GM12878 (cell line): ENCODE results near the gene ACADL. TPM values are rescaled to one million over a fixed set of nuclear protein-coding genes. Genes with fewer than 3 reads are reported as not detected.
A peak's percentile ranks its signal among the peaks of the same experiment; 100 is the strongest.

Experiments used
- ATAC-seq: fragments of 200-7000 bp; cut with Tn5 transposase; 3 replicates; pipeline ENCODE4 v1.9.1; 2020; ENCODE audit warnings: mild to moderate bottlenecking, moderate library complexity
- BruUV-seq: library from RNA; stranded (reverse); fragments of 400-500 nt; replicated peaks from 2 replicates; lab custom pipeline; 2021; lab: Mats Ljungman, UMichigan
- CTCF ChIA-PET: fragments of 300-600 bp; sonication (Branson Sonifier 250); formaldehyde crosslinking; extraction: SDS; loops from one replicate; lab custom pipeline; 2021; ENCODE audit warnings: inconsistent platforms; lab: Yijun Ruan, JAX
- POLR2A ChIA-PET: fragments of 350-600 bp; formaldehyde crosslinking; extraction: SDS; loops from one replicate; lab custom pipeline; 2021; ENCODE audit warnings: inconsistent platforms; lab: Charles Lee
- RAD21 ChIA-PET: fragments of 300-600 bp; sonication (Branson Sonifier 250); formaldehyde crosslinking; loops from one replicate; lab custom pipeline; 2023; ENCODE audit warnings: antibody characterized with exemption; ENCODE audit not compliant: unreplicated experiment; lab: Charles Lee
- SMC1A ChIA-PET: fragments of 300-600 bp; sonication (Branson Sonifier 250); formaldehyde crosslinking; loops from one replicate; lab custom pipeline; 2023; ENCODE audit not compliant: unreplicated experiment, uncharacterized antibody; lab: Charles Lee
- DNase-seq: peaks from one replicate; pipeline ENCODE4 v3.0.0-alpha.2; 2011; ENCODE audit warnings: low read depth, low spot score
- FAIRE-seq: peaks from 3 replicates; lab custom pipeline; 2011; peaks lifted over from hg19 to GRCh38; lab: Jason Lieb, UNC
- H2AFZ ChIP-seq: 2 replicates; pipeline ENCODE4 v1.6.0; 2011; ENCODE audit warnings: low read depth, low read length, control low read depth; ENCODE audit not compliant: control insufficient read depth
- H3K27ac ChIP-seq: 2 replicates; pipeline ENCODE4 v1.5.1; 2011; ENCODE audit warnings: control low read depth; ENCODE audit not compliant: control insufficient read depth, insufficient read depth
- H3K27me3 ChIP-seq, 2 experiments: replicated peaks in 1 of 2; 2 replicates each; pipeline versions ENCODE4 v1.6.0 to v1.6.1; 2011; ENCODE audit warnings: low read length in 1 of 2; ENCODE audit not compliant: control insufficient read depth in 2 of 2, insufficient read depth in 2 of 2
- H3K36me3 ChIP-seq, 2 experiments: 2 replicates each; pipeline ENCODE4 v1.5.1; 2011; ENCODE audit warnings: low read length in 1 of 2; ENCODE audit not compliant: control insufficient read depth in 2 of 2, insufficient read depth in 2 of 2
- H3K4me1 ChIP-seq: 2 replicates; pipeline ENCODE4 v1.6.1; 2011; ENCODE audit warnings: mild to moderate bottlenecking, low read length, moderate library complexity, mixed read lengths; ENCODE audit not compliant: control insufficient read depth, insufficient read depth
- H3K4me2 ChIP-seq: 2 replicates; pipeline ENCODE4 v1.6.0; 2011; ENCODE audit warnings: control low read depth; ENCODE audit not compliant: control insufficient read depth, insufficient read depth
- H3K4me3 ChIP-seq: fragments of 200-600 bp; sonication (generic); 2 replicates; pipeline ENCODE4 v1.5.1; 2016
- H3K79me2 ChIP-seq: 2 replicates; pipeline ENCODE4 v1.6.0; 2011; ENCODE audit warnings: low read length; ENCODE audit not compliant: control insufficient read depth, insufficient read depth
- H3K9ac ChIP-seq: 2 replicates; pipeline ENCODE4 v1.8.0; 2011; ENCODE audit warnings: low read length, control low read depth, mixed read lengths; ENCODE audit not compliant: control insufficient read depth, insufficient read depth
- H3K9me3 ChIP-seq: replicated peaks from 3 replicates; pipeline ENCODE4 v1.5.1; 2011; ENCODE audit warnings: mild to moderate bottlenecking, low read length; ENCODE audit not compliant: control insufficient read depth, insufficient read depth
- H4K20me1 ChIP-seq: 2 replicates; pipeline ENCODE4 v1.6.0; 2011; ENCODE audit not compliant: control insufficient read depth, insufficient read depth
- BHLHE40 ChIP-seq, 2 experiments: fragments of 450-650 bp in 1 of 2; IDR thresholded peaks; 2 replicates each; pipeline ENCODE4 v1.6.1; 2011 to 2017; ENCODE audit warnings: low read depth in 2 of 2, borderline replicate concordance in 1 of 2, improper control_type of control experiment in 1 of 2, low read length in 1 of 2, mild to moderate bottlenecking in 1 of 2
- CREM ChIP-seq: IDR thresholded peaks from 2 replicates; pipeline ENCODE4 v1.6.1; 2014; ENCODE audit warnings: antibody characterized with exemption, low read depth
- EZH2 ChIP-seq: IDR thresholded peaks from 2 replicates; pipeline ENCODE4 v1.6.1; 2012; ENCODE audit warnings: low read depth, mild to moderate bottlenecking, control low read depth, inconsistent platforms, low read length, borderline replicate concordance; ENCODE audit not compliant: control insufficient read depth
- HDAC2 ChIP-seq: fragments of 200-600 bp; sonication (generic); IDR thresholded peaks from 2 replicates; pipeline ENCODE4 v1.6.1; 2017
- HSF1 ChIP-seq: fragments of 150-350 bp; IDR thresholded peaks from 2 replicates; pipeline ENCODE4 v1.6.1; 2014; ENCODE audit warnings: mild to moderate bottlenecking, low read depth, low read length
- IRF5 ChIP-seq: fragments of 450-650 bp; IDR thresholded peaks from 2 replicates; pipeline ENCODE4 v1.6.1; 2017; ENCODE audit warnings: borderline replicate concordance
- MAX ChIP-seq: IDR thresholded peaks from 2 replicates; pipeline ENCODE4 v1.6.1; 2012; ENCODE audit warnings: low read depth, low read length, improper control_type of control experiment
- MLLT1 ChIP-seq: fragments of 450-650 bp; IDR thresholded peaks from 2 replicates; pipeline ENCODE4 v1.6.1; 2016; ENCODE audit warnings: mild to moderate bottlenecking
- NFIC ChIP-seq: IDR thresholded peaks from 2 replicates; pipeline ENCODE4 v1.6.1; 2012; ENCODE audit warnings: low read depth, mild to moderate bottlenecking, inconsistent platforms, low read length, moderate library complexity
- POLR2A ChIP-seq: IDR thresholded peaks from 2 replicates; pipeline ENCODE4 v1.6.1; 2011; ENCODE audit warnings: low read depth, mild to moderate bottlenecking, low read length
- RFX5 ChIP-seq: IDR thresholded peaks from 2 replicates; pipeline ENCODE4 v1.6.1; 2011; ENCODE audit warnings: low read depth, low read length, improper control_type of control experiment
- SPI1 ChIP-seq: IDR thresholded peaks from 2 replicates; pipeline ENCODE4 v1.6.1; 2011; ENCODE audit warnings: low read depth, mild to moderate bottlenecking, low read length, moderate library complexity, borderline replicate concordance; ENCODE audit not compliant: insufficient read depth
- SUZ12 ChIP-seq: fragments of 200-600 bp; sonication (generic); IDR thresholded peaks from one replicate; pipeline ENCODE4 v1.6.1; 2018; ENCODE audit warnings: antibody characterized with exemption, mild to moderate bottlenecking; ENCODE audit not compliant: unreplicated experiment
- TCF7 ChIP-seq: IDR thresholded peaks from 2 replicates; pipeline ENCODE4 v1.6.1; 2014; ENCODE audit warnings: antibody characterized with exemption, borderline replicate concordance
- WGBS: methylation state at CpG from one replicate; pipeline ENCODE4 v1.1.6; 2016; ENCODE audit warnings: low lambda C conversion rate; ENCODE audit not compliant: insufficient replicate concordance, insufficient coverage; ENCODE audit errors: missing lambda C conversion rate; 5-methylcytosine and 5-hydroxymethylcytosine counted together
- in situ Hi-C: fragments of 300-500 bp; cut with MboI; formaldehyde crosslinking; loops from 9 replicates; pipeline ENCODE4 v1.14.3; 2018; ENCODE audit warnings: mixed read lengths
- intact Hi-C: fragments of 100-400 bp; cut with micrococcal nuclease; formaldehyde crosslinking; loops from one replicate; pipeline ENCODE4 v1.14.2; 2022; ENCODE audit not compliant: unreplicated experiment
- polyA plus RNA-seq, 11 experiments: library from polyadenylated mRNA; depleted of rRNA in 4 of 11; unstranded in 6 of 11; stranded (reverse) in 5 of 11; fragments of >200 nt; fragmentation: Nextera tagmentation in 4 of 11; fragmentation: Illumina TruSeq in 1 of 11; extraction: Ambion mirVana in 4 of 11; extraction: Trizol in 1 of 11; gene quantifications; 1 replicate in 1 of 11; 2 replicates in 10 of 11; pipeline versions ENCODE4 v1.2.1 to v1.2.3, GENCODE V29; 2011 to 2016; ENCODE audit warnings: inconsistent platforms in 2 of 11, missing spikeins in 2 of 11, low read depth in 1 of 11
- total RNA-seq, 4 experiments: library from RNA; depleted of rRNA in 3 of 4; stranded (reverse); fragments of >200 nt in 3 of 4; fragmentation: Illumina TruSeq in 1 of 4; extraction: Trizol in 1 of 4; gene quantifications; 2 replicates each; pipeline versions ENCODE4 v1.2.1 to v1.2.3, GENCODE V29; 2013 to 2021

Gene ACADL
- total and polyA plus RNA-seq, 10 of the 15 experiments (the other 5 are each of a cell fraction or from before 2014, with no cell fraction given), result not detected

GRCh38 chr2:210162466-210163124 is 62.7 kb downstream of the ACADL start:
- in situ Hi-C loops, result loop anchor here (10.0 kb wide), 1 partner anchor 158 kb away; the partner anchor contains the start of gene RPE
- Histone ChIP-seq H3K4me1 (no peaks in the 10 kb centered on the region), H3K79me2 (no peaks in the 10 kb centered on the region; the same call in 1 of the 2 replicates), H2AFZ (peak overlapping the region; percentile 5), H3K27ac (no peak overlapping the region), H3K36me3 (no peaks in the 10 kb centered on the region), H3K4me3 (no peak overlapping the region), H3K9ac (no peak overlapping the region), H4K20me1 (no peaks in the 10 kb centered on the region), H3K27me3 (no peaks in the 10 kb centered on the region), H3K9me3 (no peaks in the 10 kb centered on the region), H3K4me2 (no peak overlapping the region)
- ChIA-PET POLR2A (no interaction called here), CTCF (interaction anchor here (0.9 to 2.1 kb wide), 2 partner anchors 10 to 33 kb away, joined by 4 to 8 read pairs; no protein-coding TSS in a partner anchor), RAD21 (interaction anchor here (0.9 to 1.7 kb wide), 3 partner anchors 8 to 172 kb away, joined by 3 to 4 read pairs (median 3); partner anchors contain the start of gene KANSL1L), SMC1A (interaction anchor here (0.8 to 2.2 kb wide), 7 partner anchors 9 to 169 kb away, joined by 3 to 8 read pairs (median 4); no protein-coding TSS in a partner anchor)
- no peak for FAIRE-seq
- BruUV-seq, result no TSS peak
- 34% methylated on average over 6 of the region's 6 CpGs for WGBS
- intact Hi-C loops, result no loop called here
- ATAC-seq, result peak; percentile 21; the same call in 1 of the 3 replicates
- DNase-seq, result no peak
- TF ChIP-seq RFX5, result no peak
- TF ChIP-seq BHLHE40 (IDR thresholded peaks at IDR 0.05; ENCODE audit: borderline replicate concordance in 1 of 2, low read depth in 2 of 2, low read length in 1 of 2), result no peak
- TF ChIP-seq SUZ12, result no peak
- no peak for TF ChIP-seq MLLT1
- no peak for TF ChIP-seq CREM
- no peak for TF ChIP-seq SPI1
- no peak for TF ChIP-seq POLR2A
- no peak for TF ChIP-seq HSF1
- no peak for TF ChIP-seq TCF7
- no peak for TF ChIP-seq IRF5
- no peak for TF ChIP-seq NFIC
- TF ChIP-seq MAX, result no peak
- no peak for TF ChIP-seq EZH2
- no peak for TF ChIP-seq HDAC2
